Fibroblast of lung (primary cell): Measurements from ENCODE around the gene TUBA4A.
A peak's percentile ranks its signal among the peaks of the same experiment; 100 is the strongest.

ENCODE experiments used
- CTCF ChIP-seq, 2 donors: IDR thresholded peaks in 1 of 2; conservative IDR thresholded peaks in 1 of 2; 1 replicate in 1 of 2; 2 replicates in 1 of 2; pipeline ENCODE4 v1.5.1; 2011 to 2012; ENCODE audit warnings: low read length in 2 of 2, control low read depth in 1 of 2, inconsistent platforms in 1 of 2, low read depth in 1 of 2, mild to moderate bottlenecking in 1 of 2
- EZH2 ChIP-seq: IDR thresholded peaks from 2 replicates; pipeline ENCODE4 v1.5.1; 2012; ENCODE audit warnings: low read length, control low read depth, mild to moderate bottlenecking; ENCODE audit errors: missing control alignments

DNA sequence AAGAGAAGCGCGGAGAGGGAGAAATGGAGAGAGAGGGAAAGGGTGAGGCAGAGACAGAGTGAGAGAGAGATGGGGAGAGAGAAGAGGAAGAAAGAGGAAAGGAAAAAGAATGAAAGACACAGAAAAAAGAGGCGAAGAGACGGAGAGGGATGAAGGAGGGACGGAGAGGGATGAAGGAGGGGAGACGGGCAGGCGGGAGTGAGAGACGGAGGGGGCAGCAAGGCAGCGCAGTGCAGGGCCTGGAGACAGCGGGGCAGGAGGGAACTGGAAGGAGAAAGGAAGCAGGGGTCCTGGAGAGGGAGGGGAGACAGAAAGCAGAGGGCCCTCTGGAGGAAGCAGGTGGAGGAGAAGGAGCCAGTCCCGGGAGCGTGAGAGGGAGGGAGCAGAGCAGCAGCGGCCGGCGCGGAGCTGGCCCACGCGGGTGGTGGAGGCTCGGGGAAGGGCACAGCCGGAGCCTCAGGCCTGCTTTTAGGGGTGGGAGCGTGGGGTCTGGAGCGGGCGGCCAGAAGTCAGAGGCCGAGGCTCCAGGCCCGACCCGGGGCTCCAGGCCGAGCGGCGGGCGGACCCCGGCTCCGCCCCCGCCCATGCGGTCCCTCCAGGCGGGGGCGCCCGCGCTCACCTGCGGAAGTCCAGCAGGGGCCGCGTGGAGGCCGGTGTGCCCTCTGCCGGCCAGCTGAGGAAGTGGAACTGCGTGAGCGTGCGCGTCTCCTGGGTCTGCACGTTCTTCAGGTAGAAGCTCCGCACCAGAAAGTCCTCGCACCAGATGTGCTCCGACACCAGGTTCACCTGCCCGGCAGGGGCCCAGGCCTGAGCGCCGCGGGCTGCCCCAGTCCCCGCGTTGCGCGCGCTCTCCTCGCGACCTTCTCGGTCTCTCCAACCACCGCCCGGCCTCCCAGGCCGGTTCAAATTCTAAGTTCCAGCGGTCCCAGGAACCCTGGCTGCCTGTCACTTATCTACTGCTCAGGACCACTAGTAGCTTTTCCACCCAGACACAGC lies 40.9 kb upstream of the TUBA4A start:
- peak; percentile 81 to 92 for TF ChIP-seq CTCF (conservative IDR thresholded peaks at IDR 0.05 in 1 of 2, IDR thresholded peaks at IDR 0.05 in 1 of 2; ENCODE audit: low read depth in 1 of 2, low read length in 2 of 2)
- TF ChIP-seq EZH2, result no peak
